GM19452 (cell line): ENCODE data around the gene NLGN1.

Source experiments
- ATAC-seq: cut with Tn5 transposase; IDR thresholded peaks from one replicate; pipeline ENCODE4 v1.9.1; 2021; ENCODE audit not compliant: unreplicated experiment

NLGN1 gene

GRCh38 chr3:173632945-173633344 is 235.4 kb downstream of the NLGN1 start:
- ATAC-seq = no peak

GRCh38 chr3:173635826-173636225 is 238.3 kb downstream of the NLGN1 start:
- ATAC-seq = no peak

- no peak for ATAC-seq
These were observed 241.6 kb downstream of the NLGN1 start for GRCh38 chr3:173639098-173639497.

GRCh38 chr3:173641696-173642095 is 244.2 kb downstream of the NLGN1 start:
- no peak for ATAC-seq

- no peak for ATAC-seq
These were observed 246.8 kb downstream of the NLGN1 start for GRCh38 chr3:173644086-173645082.

GRCh38 chr3:173650596-173650995 is 253.1 kb downstream of the NLGN1 start:
- ATAC-seq = no peak

GRCh38 chr3:173652093-173652492 is 254.5 kb downstream of the NLGN1 start:
- ATAC-seq = no peak

- no peak for ATAC-seq
These were observed 256.2 kb downstream of the NLGN1 start for GRCh38 chr3:173653781-173654180.

- no peak for ATAC-seq
These were observed 262.4 kb downstream of the NLGN1 start for GRCh38 chr3:173659972-173660371.

GRCh38 chr3:173660645-173661299 is 263.2 kb downstream of the NLGN1 start:
- ATAC-seq = no peak

- ATAC-seq = no peak
These were observed 266.2 kb downstream of the NLGN1 start for GRCh38 chr3:173663696-173664111.

- no peak for ATAC-seq
These were observed 278.6 kb downstream of the NLGN1 start for GRCh38 chr3:173676094-173676493.

- ATAC-seq = no peak
These were observed 283.7 kb downstream of the NLGN1 start for GRCh38 chr3:173681188-173681678.

- ATAC-seq = no peak
These were observed 287.9 kb downstream of the NLGN1 start for GRCh38 chr3:173685456-173685855.

GRCh38 chr3:173688216-173688842 is 290.8 kb downstream of the NLGN1 start:
- no peak for ATAC-seq

GRCh38 chr3:173690542-173691180 is 293.1 kb downstream of the NLGN1 start:
- ATAC-seq = no peak

GRCh38 chr3:173699353-173699752 is 301.8 kb downstream of the NLGN1 start:
- no peak for ATAC-seq

- ATAC-seq = no peak
These were observed 302.8 kb downstream of the NLGN1 start for GRCh38 chr3:173700336-173700735.

GRCh38 chr3:173702561-173702960 is 305.0 kb downstream of the NLGN1 start:
- ATAC-seq = no peak

GRCh38 chr3:173703771-173704170 is 306.2 kb downstream of the NLGN1 start:
- no peak for ATAC-seq

- ATAC-seq = no peak
These were observed 309.1 kb downstream of the NLGN1 start for GRCh38 chr3:173706630-173707029.
